Measurements from ENCODE around the gene SSU72.

The SSU72 gene

DNA sequence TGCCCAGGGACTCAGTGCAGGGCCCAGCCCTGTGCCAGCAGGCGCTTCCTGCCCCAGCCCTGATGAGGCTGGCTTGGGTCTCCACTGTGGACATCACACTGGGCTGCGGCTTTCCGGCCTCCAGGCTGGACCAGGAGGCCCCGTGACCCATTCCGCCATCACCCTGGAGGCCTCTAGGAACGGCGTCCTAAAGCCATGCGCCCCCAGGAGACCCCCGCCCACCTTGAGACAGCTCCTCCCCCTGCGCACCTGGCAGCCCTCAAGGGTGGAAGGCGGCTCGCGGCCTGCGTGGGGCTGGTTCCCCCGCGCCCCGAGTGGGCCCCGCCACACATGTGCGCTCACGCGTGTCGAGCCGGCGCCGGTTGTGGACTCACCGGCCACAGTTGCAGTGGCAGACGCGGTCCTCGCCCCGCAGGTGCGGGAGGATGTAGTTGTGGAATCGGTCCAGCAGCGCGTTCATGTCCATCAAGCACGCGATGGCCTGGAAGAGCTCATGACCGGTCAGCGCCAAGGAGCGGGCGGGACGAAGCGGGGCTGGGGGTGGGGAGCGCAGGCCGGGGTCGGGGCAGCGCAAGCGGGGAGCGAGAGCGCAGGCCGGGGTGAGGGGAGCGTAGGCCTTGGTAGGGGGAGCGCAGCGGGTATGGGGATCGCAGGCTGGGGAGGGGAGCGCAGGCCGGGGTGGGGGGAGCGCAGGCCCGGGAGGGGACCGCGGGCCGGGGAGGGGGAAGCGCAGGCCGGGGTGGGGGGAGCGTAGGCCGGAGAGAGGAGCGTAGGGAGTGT lies 35.2 kb downstream of the SSU72 start:
- no peak overlapping the region for H3K4me2 ChIP-seq (ENCODE audit: low read depth, low read length, poor library complexity, severe bottlenecking)
- H4K20me1 ChIP-seq (ENCODE audit: low read depth, low read length), result no peaks in the 10 kb centered on the region; the same call in 1 of the 2 replicates
- H3K27me3 ChIP-seq (ENCODE audit: low read length), result no peaks in the 10 kb centered on the region
- TF ChIP-seq, protein P1, sequence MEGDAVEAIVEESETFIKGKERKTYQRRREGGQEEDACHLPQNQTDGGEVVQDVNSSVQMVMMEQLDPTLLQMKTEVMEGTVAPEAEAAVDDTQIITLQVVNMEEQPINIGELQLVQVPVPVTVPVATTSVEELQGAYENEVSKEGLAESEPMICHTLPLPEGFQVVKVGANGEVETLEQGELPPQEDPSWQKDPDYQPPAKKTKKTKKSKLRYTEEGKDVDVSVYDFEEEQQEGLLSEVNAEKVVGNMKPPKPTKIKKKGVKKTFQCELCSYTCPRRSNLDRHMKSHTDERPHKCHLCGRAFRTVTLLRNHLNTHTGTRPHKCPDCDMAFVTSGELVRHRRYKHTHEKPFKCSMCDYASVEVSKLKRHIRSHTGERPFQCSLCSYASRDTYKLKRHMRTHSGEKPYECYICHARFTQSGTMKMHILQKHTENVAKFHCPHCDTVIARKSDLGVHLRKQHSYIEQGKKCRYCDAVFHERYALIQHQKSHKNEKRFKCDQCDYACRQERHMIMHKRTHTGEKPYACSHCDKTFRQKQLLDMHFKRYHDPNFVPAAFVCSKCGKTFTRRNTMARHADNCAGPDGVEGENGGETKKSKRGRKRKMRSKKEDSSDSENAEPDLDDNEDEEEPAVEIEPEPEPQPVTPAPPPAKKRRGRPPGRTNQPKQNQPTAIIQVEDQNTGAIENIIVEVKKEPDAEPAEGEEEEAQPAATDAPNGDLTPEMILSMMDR (IDR thresholded peaks at IDR 0.05; ENCODE audit: insufficient read depth, low read length, poor library complexity, severe bottlenecking), result no peak
- TF ChIP-seq EZH2phosphoT487 (conservative IDR thresholded peaks at IDR 0.05; ENCODE audit: low read length), result no peak
- H3K36me3 ChIP-seq (ENCODE audit: low read length), result no peaks in the 10 kb centered on the region
- H3K9ac ChIP-seq (ENCODE audit: low read length), result no peak overlapping the region
- H3K9me2 ChIP-seq (replicated peaks; ENCODE audit: insufficient read depth, low read length), result no peaks in the 10 kb centered on the region
- no peaks in the 10 kb centered on the region for H3K79me2 ChIP-seq (ENCODE audit: insufficient read depth, low read length)
- no peaks in the 10 kb centered on the region for H3K9me3 ChIP-seq (ENCODE audit: insufficient read depth, low read length)
- H3K27ac ChIP-seq (ENCODE audit: low read depth, low read length), result no peak overlapping the region
- no peak overlapping the region for H2AFZ ChIP-seq (ENCODE audit: low read depth, low read length, severe bottlenecking)
- no peak overlapping the region for H3K4me3 ChIP-seq (ENCODE audit: insufficient read depth, low read length, poor library complexity, severe bottlenecking)
- no peaks in the 10 kb centered on the region for H3F3A ChIP-seq (ENCODE audit: insufficient read depth)

DNA sequence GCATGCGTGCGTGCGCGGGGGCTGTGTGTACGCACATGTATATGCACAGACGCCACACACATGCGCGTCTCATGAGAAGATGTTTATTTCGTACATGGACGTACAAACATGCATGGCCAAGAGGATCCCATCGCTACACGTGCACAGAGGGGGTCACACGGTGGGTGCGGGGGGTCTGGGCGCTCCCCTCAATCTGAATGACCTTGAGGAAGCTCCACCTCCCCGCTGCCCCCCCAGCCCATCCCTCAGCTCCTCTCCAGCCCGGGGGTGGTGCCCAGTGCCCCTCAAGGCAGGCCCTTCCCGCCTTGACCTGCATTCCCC lies 35.7 kb downstream of the SSU72 start:
- H4K20me1 ChIP-seq (ENCODE audit: low read depth, low read length), result no peaks in the 10 kb centered on the region; the same call in 1 of the 2 replicates
- H3K27me3 ChIP-seq (ENCODE audit: low read length), result no peaks in the 10 kb centered on the region
- no peaks in the 10 kb centered on the region for H3K9me3 ChIP-seq (ENCODE audit: insufficient read depth, low read length)
- H3F3A ChIP-seq (ENCODE audit: insufficient read depth), result no peaks in the 10 kb centered on the region
- H3K79me2 ChIP-seq (ENCODE audit: insufficient read depth, low read length), result no peaks in the 10 kb centered on the region
- no peak overlapping the region for H3K9ac ChIP-seq (ENCODE audit: low read length)
- H2AFZ ChIP-seq (ENCODE audit: low read depth, low read length, severe bottlenecking), result no peak overlapping the region
- TF ChIP-seq, protein P1 (IDR thresholded peaks at IDR 0.05; ENCODE audit: insufficient read depth, low read length, poor library complexity, severe bottlenecking), result no peak
- TF ChIP-seq EZH2phosphoT487 (conservative IDR thresholded peaks at IDR 0.05; ENCODE audit: low read length), result no peak
- H3K9me2 ChIP-seq (replicated peaks; ENCODE audit: insufficient read depth, low read length), result no peaks in the 10 kb centered on the region
- no peak overlapping the region for H3K4me3 ChIP-seq (ENCODE audit: insufficient read depth, low read length, poor library complexity, severe bottlenecking)
- no peaks in the 10 kb centered on the region for H3K36me3 ChIP-seq (ENCODE audit: low read length)
- no peak overlapping the region for H3K4me2 ChIP-seq (ENCODE audit: low read depth, low read length, poor library complexity, severe bottlenecking)
- no peak overlapping the region for H3K27ac ChIP-seq (ENCODE audit: low read depth, low read length)

DNA sequence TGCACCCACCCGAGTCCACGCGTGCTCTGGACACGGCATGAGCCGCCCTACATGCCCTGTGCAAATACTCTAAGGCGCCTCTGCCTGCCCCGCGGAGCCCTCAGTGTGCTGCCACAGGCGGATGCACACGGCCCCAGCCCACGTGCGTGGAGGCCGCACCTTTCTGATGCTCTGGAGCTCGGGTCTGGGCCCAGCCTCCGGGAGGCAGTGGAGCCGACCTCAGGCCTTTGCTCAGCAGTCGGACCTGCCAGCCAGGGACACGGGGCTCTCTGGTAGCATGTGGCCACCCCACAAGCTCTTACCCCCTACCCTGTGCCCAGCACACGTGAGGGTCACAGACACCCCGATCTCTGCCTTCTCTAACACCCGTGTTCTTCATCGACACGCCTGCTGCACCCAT lies 36.3 kb downstream of the SSU72 start:
- Histone ChIP-seq H2AFZ (ENCODE audit: low read depth, low read length, severe bottlenecking) (no peak overlapping the region), H3K4me2 (ENCODE audit: low read depth, low read length, poor library complexity, severe bottlenecking) (no peak overlapping the region), H3K4me3 (ENCODE audit: insufficient read depth, low read length, poor library complexity, severe bottlenecking) (no peak overlapping the region), H3K27me3 (ENCODE audit: low read length) (no peaks in the 10 kb centered on the region), H3K36me3 (ENCODE audit: low read length) (no peaks in the 10 kb centered on the region), H3K9me3 (ENCODE audit: insufficient read depth, low read length) (no peaks in the 10 kb centered on the region), H3K9me2 (replicated peaks; ENCODE audit: insufficient read depth, low read length) (no peaks in the 10 kb centered on the region), H3K27ac (ENCODE audit: low read depth, low read length) (no peak overlapping the region), H3F3A (ENCODE audit: insufficient read depth) (no peaks in the 10 kb centered on the region), H3K79me2 (ENCODE audit: insufficient read depth, low read length) (no peaks in the 10 kb centered on the region), H4K20me1 (ENCODE audit: low read depth, low read length) (no peaks in the 10 kb centered on the region; the same call in 1 of the 2 replicates), H3K9ac (ENCODE audit: low read length) (no peak overlapping the region)
- TF ChIP-seq, protein P1 (IDR thresholded peaks at IDR 0.05; ENCODE audit: insufficient read depth, low read length, poor library complexity, severe bottlenecking), result no peak
- no peak for TF ChIP-seq EZH2phosphoT487 (conservative IDR thresholded peaks at IDR 0.05; ENCODE audit: low read length)
